Suprapubic skin (tissue), 4 donors: ENCODE measurements around the gene SLC36A4. TPM values are rescaled to one million over a fixed set of nuclear protein-coding genes. Genes with fewer than 3 reads are reported as not detected.

Experiments used
- DNase-seq, 2 donors: peaks; one replicate each; pipeline ENCODE4 v3.0.0-alpha.2; 2019; ENCODE audit warnings: low spot score in 2 of 2
- H3K27ac ChIP-seq: fragments of 200-600 bp; sonication (generic); one replicate; pipeline ENCODE4 v1.5.1; 2019
- H3K27me3 ChIP-seq: fragments of 200-600 bp; sonication (generic); one replicate; pipeline ENCODE4 v1.5.1; 2019
- H3K36me3 ChIP-seq: fragments of 200-600 bp; sonication (generic); one replicate; pipeline ENCODE4 v1.5.1; 2019
- H3K4me1 ChIP-seq: fragments of 200-600 bp; sonication (generic); one replicate; pipeline ENCODE4 v1.5.1; 2019
- H3K4me3 ChIP-seq: fragments of 200-600 bp; sonication (generic); one replicate; pipeline ENCODE4 v1.5.1; 2019; ENCODE audit warnings: mild to moderate bottlenecking
- H3K9me3 ChIP-seq: fragments of 200-600 bp; sonication (generic); one replicate; pipeline ENCODE4 v1.5.1; 2019
- CTCF ChIP-seq, 2 donors: fragments of 200-600 bp in 1 of 2; fragments of 450-650 bp in 1 of 2; sonication (generic) in 1 of 2; IDR thresholded peaks; one replicate each; pipeline ENCODE4 v1.5.1; 2016 to 2019; ENCODE audit warnings: antibody characterized with exemption in 2 of 2, mild to moderate bottlenecking in 1 of 2, moderate library complexity in 1 of 2
- EP300 ChIP-seq: sonication (generic); formaldehyde crosslinking; IDR thresholded peaks from one replicate; pipeline ENCODE4 v1.6.1; 2017; ENCODE audit warnings: antibody characterized with exemption
- POLR2A ChIP-seq, 2 donors: fragments of 450-650 bp; IDR thresholded peaks; one replicate each; pipeline ENCODE4 v1.6.1; 2017; ENCODE audit warnings: antibody characterized with exemption in 2 of 2, mild to moderate bottlenecking in 2 of 2, moderate library complexity in 2 of 2
- POLR2AphosphoS5 ChIP-seq, 3 donors: sonication (generic); formaldehyde crosslinking; IDR thresholded peaks; one replicate each; pipeline ENCODE4 v1.6.1; 2017; ENCODE audit warnings: antibody characterized with exemption in 3 of 3
- WGBS: methylation state at CpG from one replicate; pipeline ENCODE4 v1.1.5; 2018; 5-methylcytosine and 5-hydroxymethylcytosine counted together
- total RNA-seq, 4 donors: library from RNA; depleted of rRNA; stranded (reverse); fragments of >200 nt; gene quantifications; one replicate each; pipeline ENCODE4 v1.1.0, GENCODE V29; 2016

Gene SLC36A4
- total RNA-seq, 4 donors from 2014 or later, result 7.2 to 16.3 (median 8.9) TPM

- H3K27ac ChIP-seq, result no peak overlapping the region
- no peaks in the 10 kb centered on the region for H3K36me3 ChIP-seq
- no peaks in the 10 kb centered on the region for H3K4me1 ChIP-seq
- no peaks in the 10 kb centered on the region for H3K9me3 ChIP-seq
- no peak for DNase-seq
- TF ChIP-seq POLR2AphosphoS5 (IDR thresholded peaks at IDR 0.05) (no peak), POLR2A (IDR thresholded peaks at IDR 0.05) (no peak), CTCF (IDR thresholded peaks at IDR 0.05) (peak in 1 of 2 donors; percentile 17), EP300 (no peak)
- no peak overlapping the region for H3K4me3 ChIP-seq
- WGBS, result 50% methylated on average over 10 of the region's 10 CpGs
- peaks cover 2% of the 10 kb centered on the region for H3K27me3 ChIP-seq
Observed at GRCh38 chr11:93236741-93237675, 39.2 kb upstream of the SLC36A4 start.

- 32% methylated on average over 4 of the region's 4 CpGs for WGBS
- Histone ChIP-seq H3K4me1 (no peaks in the 10 kb centered on the region), H3K27me3 (peaks cover 2% of the 10 kb centered on the region), H3K9me3 (no peaks in the 10 kb centered on the region), H3K36me3 (no peaks in the 10 kb centered on the region), H3K27ac (no peak overlapping the region), H3K4me3 (no peak overlapping the region)
- DNase-seq, result peak; percentile 76 to 84
- TF ChIP-seq POLR2AphosphoS5 (IDR thresholded peaks at IDR 0.05) (no peak), CTCF (IDR thresholded peaks at IDR 0.05) (peak; percentile 67 to 87)
Observed at GRCh38 chr11:93234602-93235207, 36.9 kb upstream of the SLC36A4 start.

GRCh38 chr11:93229876-93230275 is 32.1 kb upstream of the SLC36A4 start:
- Histone ChIP-seq H3K4me1 (no peaks in the 10 kb centered on the region), H3K4me3 (no peak overlapping the region), H3K9me3 (no peaks in the 10 kb centered on the region), H3K27me3 (peaks cover 2% of the 10 kb centered on the region), H3K36me3 (no peaks in the 10 kb centered on the region), H3K27ac (no peak overlapping the region)
- TF ChIP-seq CTCF (IDR thresholded peaks at IDR 0.05), result no peak
- no peak for TF ChIP-seq POLR2A (IDR thresholded peaks at IDR 0.05)
- no peak for TF ChIP-seq POLR2AphosphoS5 (IDR thresholded peaks at IDR 0.05)
- TF ChIP-seq EP300, result no peak
- DNase-seq, result no peak
- WGBS, result 94% methylated on average over 1 of the region's 1 CpG

GRCh38 chr11:93225662-93226061 is 27.9 kb upstream of the SLC36A4 start:
- no peaks in the 10 kb centered on the region for H3K4me1 ChIP-seq
- H3K27me3 ChIP-seq, result no peaks in the 10 kb centered on the region
- no peaks in the 10 kb centered on the region for H3K9me3 ChIP-seq
- H3K27ac ChIP-seq, result no peak overlapping the region
- no peak overlapping the region for H3K4me3 ChIP-seq
- DNase-seq, result no peak
- H3K36me3 ChIP-seq, result no peaks in the 10 kb centered on the region
- TF ChIP-seq CTCF (IDR thresholded peaks at IDR 0.05) (no peak), POLR2AphosphoS5 (IDR thresholded peaks at IDR 0.05) (no peak), POLR2A (IDR thresholded peaks at IDR 0.05) (no peak), EP300 (no peak)
- WGBS, result 3% methylated on average over 2 of the region's 2 CpGs

GRCh38 chr11:93221539-93221938 is 23.7 kb upstream of the SLC36A4 start:
- WGBS, result 70% methylated on average over 4 of the region's 4 CpGs

More at GRCh38 chr11:93221539-93221938, 23.7 kb upstream of the SLC36A4 start:
- Histone ChIP-seq H3K27ac (no peak overlapping the region), H3K9me3 (no peaks in the 10 kb centered on the region), H3K4me3 (no peak overlapping the region), H3K27me3 (no peaks in the 10 kb centered on the region), H3K36me3 (no peaks in the 10 kb centered on the region), H3K4me1 (no peaks in the 10 kb centered on the region)
- TF ChIP-seq POLR2A (IDR thresholded peaks at IDR 0.05), result no peak
- TF ChIP-seq EP300, result no peak
- no peak for TF ChIP-seq POLR2AphosphoS5 (IDR thresholded peaks at IDR 0.05)
- no peak for TF ChIP-seq CTCF (IDR thresholded peaks at IDR 0.05)
- DNase-seq, result no peak
